Mammary epithelial cell (primary cell): ENCODE results near the gene PBX1.

Experiments used
- EZH2 ChIP-seq: IDR thresholded peaks from 2 replicates; pipeline ENCODE4 v1.6.1; 2012; ENCODE audit warnings: low read length, inconsistent platforms, borderline replicate concordance
- TF ChIP-seq, protein P1 (sequence below), 2 donors: IDR thresholded peaks in 1 of 2; conservative IDR thresholded peaks in 1 of 2; 2 replicates each; pipeline ENCODE4 v1.5.1; 2011 to 2012; ENCODE audit warnings: inconsistent platforms in 2 of 2, low read length in 2 of 2, mild to moderate bottlenecking in 2 of 2, control low read depth in 1 of 2, low read depth in 1 of 2; ENCODE audit not compliant: insufficient read depth in 1 of 2; ENCODE audit errors: extremely low read depth in 1 of 2

- TF ChIP-seq, protein P1, sequence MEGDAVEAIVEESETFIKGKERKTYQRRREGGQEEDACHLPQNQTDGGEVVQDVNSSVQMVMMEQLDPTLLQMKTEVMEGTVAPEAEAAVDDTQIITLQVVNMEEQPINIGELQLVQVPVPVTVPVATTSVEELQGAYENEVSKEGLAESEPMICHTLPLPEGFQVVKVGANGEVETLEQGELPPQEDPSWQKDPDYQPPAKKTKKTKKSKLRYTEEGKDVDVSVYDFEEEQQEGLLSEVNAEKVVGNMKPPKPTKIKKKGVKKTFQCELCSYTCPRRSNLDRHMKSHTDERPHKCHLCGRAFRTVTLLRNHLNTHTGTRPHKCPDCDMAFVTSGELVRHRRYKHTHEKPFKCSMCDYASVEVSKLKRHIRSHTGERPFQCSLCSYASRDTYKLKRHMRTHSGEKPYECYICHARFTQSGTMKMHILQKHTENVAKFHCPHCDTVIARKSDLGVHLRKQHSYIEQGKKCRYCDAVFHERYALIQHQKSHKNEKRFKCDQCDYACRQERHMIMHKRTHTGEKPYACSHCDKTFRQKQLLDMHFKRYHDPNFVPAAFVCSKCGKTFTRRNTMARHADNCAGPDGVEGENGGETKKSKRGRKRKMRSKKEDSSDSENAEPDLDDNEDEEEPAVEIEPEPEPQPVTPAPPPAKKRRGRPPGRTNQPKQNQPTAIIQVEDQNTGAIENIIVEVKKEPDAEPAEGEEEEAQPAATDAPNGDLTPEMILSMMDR (conservative IDR thresholded peaks at IDR 0.05 in 1 of 2, IDR thresholded peaks at IDR 0.05 in 1 of 2; ENCODE audit: extremely low read depth in 1 of 2, insufficient read depth in 1 of 2, low read depth in 1 of 2, low read length in 2 of 2) = no peak
- TF ChIP-seq EZH2 = no peak
Observed at GRCh38 chr1:164685266-164686035, 126.5 kb downstream of the PBX1 start.
